AG09319 (cell line): Measurements from ENCODE around the gene FHDC1.

Source experiments
- DNase-seq: peaks from one replicate; pipeline ENCODE4 v3.0.0-alpha.2; 2010; ENCODE audit warnings: low read depth; ENCODE audit errors: extremely low read depth
- TF ChIP-seq, protein P1 (sequence below): IDR thresholded peaks from 2 replicates; pipeline ENCODE4 v1.5.1; 2011; ENCODE audit warnings: low read depth, mild to moderate bottlenecking, inconsistent platforms, low read length, moderate library complexity

Gene FHDC1

DNA sequence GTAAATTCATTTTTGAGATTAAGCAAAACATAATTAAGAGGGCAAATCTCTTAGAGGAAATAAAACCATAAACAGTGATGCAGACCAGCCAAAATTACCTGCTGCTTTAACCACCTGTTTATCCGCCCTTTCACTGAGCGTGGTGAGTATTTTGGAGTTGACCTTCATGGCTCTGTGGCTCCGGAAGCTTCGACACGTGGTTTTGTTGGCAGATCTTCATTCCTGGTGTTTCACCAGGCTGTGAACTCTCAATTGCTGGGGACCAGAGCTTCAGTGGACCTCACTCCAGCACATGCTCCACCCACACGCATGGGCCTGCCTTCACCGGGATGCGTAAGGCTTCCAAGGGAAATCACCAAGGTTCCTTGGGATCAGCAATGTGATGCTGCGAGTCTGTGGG, 83.8 kb downstream of the FHDC1 start:
- DNase-seq: no peak
- TF ChIP-seq, protein P1, sequence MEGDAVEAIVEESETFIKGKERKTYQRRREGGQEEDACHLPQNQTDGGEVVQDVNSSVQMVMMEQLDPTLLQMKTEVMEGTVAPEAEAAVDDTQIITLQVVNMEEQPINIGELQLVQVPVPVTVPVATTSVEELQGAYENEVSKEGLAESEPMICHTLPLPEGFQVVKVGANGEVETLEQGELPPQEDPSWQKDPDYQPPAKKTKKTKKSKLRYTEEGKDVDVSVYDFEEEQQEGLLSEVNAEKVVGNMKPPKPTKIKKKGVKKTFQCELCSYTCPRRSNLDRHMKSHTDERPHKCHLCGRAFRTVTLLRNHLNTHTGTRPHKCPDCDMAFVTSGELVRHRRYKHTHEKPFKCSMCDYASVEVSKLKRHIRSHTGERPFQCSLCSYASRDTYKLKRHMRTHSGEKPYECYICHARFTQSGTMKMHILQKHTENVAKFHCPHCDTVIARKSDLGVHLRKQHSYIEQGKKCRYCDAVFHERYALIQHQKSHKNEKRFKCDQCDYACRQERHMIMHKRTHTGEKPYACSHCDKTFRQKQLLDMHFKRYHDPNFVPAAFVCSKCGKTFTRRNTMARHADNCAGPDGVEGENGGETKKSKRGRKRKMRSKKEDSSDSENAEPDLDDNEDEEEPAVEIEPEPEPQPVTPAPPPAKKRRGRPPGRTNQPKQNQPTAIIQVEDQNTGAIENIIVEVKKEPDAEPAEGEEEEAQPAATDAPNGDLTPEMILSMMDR: no peak

DNA sequence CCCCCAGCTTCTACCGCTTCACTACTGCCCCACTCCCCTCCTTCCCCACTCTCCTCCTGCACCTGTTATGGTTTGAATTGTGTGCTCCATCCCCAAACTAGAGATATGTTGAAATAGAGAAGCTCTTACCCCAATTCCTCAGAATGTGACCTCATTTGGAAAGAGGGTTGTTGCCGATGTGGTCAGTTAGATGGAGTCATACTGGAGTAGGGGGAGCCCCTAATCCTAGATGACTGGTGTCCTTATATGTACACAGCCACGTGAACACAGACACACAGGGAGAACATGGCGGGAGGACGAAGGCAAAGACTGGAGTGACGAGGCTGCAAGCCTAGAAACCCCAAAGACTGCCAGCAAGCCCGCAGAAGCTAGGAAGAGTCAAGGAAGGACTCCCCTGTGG, 84.3 kb downstream of the FHDC1 start:
- TF ChIP-seq, protein P1: no peak
- DNase-seq: no peak

DNA sequence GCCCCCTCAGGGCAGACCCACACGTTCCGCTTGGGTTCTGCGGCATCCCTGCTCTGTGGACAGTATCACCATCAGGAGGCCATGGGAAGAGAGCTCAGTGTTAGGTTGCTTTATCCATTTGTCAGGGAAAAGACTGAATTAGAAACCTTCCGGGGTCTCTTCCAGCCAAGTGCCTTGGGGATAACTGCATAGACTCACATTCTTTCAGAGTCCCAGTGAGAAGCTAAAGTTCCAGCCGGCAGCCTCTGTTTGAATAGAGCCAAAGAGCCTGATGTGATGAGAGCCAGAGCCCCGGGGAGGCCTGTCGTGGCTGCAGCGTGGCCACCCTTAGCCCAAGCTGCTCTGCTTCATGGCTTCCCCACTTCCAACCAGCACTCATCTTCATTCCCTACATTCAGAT, 85.2 kb downstream of the FHDC1 start:
- DNase-seq: no peak
- TF ChIP-seq, protein P1: no peak

DNA sequence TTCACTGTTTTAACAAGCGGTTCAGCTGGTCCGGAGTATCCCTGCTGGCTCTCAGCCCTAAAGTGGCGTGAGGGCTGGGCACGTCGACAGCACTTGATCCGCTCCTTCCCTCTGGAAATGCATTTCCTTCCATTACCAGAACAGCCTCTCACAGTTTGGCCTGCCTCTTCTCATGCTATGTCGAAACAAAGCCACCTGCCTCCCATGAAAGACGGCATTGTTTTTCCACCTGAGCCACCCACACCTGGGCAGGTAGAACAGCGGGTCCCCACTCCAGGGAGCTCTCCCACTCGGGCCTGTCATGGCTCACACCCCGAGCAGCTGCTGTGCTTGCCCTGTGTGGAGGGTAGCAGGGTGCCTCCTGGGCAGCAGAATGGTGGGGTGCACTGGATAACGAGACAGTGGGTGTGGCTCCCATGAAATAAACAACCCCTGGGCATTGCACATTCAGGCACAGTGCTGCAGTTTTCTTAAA, 86.2 kb downstream of the FHDC1 start:
- TF ChIP-seq, protein P1: no peak
- DNase-seq: no peak

DNA sequence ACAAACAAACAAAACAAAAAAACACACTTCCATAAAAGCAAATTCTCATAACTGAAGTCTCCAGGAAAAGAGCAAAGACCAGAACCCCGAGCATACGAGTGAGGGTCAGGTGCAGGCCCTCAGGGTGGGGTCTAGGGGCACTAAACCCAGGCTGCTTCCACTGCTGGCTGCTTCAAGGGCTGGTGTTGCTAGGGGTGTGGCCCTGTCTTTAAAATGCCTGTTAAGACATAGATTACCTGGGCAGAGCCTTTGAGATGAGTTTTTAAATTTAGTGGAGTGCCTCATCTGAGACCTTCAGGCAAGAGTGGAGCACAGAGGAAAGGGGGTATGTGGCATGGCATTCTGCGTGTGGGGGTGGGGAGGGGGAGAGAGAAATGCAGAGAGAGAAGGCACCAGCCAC, 87.0 kb downstream of the FHDC1 start:
- no peak for DNase-seq
- TF ChIP-seq, protein P1: no peak

DNA sequence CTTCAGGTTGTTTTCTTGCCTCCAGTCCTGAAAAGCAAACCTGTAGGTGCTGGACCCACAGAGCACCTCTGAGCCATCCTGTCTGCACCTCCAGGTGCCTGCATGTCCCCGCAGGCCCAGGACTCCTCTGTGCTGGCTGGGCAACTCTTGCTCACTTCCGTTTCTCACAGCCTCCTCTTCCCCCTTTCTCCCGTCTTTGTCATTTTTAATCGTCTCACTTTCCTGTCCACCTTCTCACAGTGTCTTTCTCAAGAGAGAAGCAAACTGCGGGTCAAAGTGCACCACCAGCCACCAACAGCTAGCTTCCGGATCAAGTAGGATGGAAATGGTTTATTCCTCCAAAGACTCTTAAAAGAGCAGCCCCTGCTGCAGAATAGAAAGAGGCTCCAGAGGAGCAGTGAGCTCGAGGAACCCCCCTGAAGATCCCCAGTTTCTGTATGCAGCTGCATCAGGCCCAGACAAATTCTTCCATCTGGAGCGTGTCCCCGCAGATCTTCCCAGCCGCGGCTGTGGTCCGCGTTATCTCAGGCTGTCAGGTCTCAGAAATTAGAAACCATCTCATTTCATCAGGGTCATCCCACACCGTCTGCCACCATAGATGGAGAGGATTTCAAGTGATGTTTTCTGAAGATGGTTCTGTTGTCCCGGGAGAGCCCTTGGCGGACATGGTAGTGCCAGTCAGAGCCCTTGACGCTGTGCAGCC, 87.7 kb downstream of the FHDC1 start:
- no peak for DNase-seq
- TF ChIP-seq, protein P1: no peak

DNA sequence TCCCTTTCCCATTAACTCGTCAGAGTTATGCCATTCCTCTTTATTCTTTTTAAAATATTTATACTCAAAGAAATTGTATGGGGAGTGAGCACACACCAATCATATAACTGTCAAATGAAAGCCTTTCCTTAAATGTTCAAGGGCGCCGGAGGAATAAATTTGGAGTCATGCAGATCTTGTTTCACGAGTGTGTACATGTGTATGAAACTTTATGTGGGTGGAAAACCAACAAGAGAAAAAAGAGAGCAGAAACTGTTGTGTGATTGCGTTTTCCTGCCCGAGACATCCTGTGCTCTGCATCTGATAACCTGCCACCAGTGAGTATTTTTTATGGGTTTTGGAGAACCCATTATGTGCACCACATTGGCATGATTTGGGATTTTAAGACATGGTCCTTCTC, 88.3 kb downstream of the FHDC1 start:
- TF ChIP-seq, protein P1: no peak
- DNase-seq: no peak
